ENCODE measurements around the gene IDH2.

DNA sequence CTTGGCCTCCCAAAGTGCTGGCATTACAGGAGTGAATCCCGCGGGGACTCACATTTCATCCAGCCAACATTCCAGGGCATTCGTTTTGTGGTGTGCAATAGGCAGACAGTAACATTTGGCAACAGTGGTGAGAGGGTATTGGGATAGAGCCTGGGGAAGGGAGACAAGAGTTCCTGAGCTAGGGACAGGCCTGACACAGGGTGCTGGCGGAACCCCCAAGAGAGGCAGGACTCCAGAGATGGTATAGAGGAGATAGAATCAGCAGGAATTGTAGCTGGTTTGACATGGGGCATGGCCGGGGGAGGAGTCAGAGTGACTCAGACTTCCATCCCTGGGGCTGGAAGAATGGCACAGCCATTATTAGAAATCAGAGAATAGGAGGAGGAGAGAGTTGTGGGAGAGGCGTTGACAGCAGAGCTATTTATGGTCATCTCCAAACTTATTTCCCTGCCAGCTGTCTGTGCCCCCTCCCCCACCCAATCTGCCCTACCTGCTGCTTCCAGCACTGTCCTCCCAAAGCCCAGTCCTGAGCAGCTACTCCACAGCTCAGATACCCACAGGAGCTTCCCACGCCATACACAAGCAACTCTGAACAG is 4.4 kb upstream of the IDH2 start:
- no peak for TF ChIP-seq SMC3 (IDR thresholded peaks at IDR 0.05; ENCODE audit: borderline replicate concordance, low read length)
- no peak for TF ChIP-seq USF2 (IDR thresholded peaks at IDR 0.05; ENCODE audit: borderline replicate concordance, low read depth, low read length)
- TF ChIP-seq RCOR1 (conservative IDR thresholded peaks at IDR 0.05; ENCODE audit: low read depth, low read length) = no peak
- TF ChIP-seq CTCF (IDR thresholded peaks at IDR 0.05 in 2 of 3, conservative IDR thresholded peaks at IDR 0.05 in 1 of 3; ENCODE audit: control insufficient read depth in 2 of 3, extremely low read depth in 1 of 3, insufficient read depth in 1 of 3, low read depth in 3 of 3, low read length in 3 of 3) = no peak
- no peak for TF ChIP-seq POLR2AphosphoS5 (IDR thresholded peaks at IDR 0.05; ENCODE audit: low read length)
- TF ChIP-seq, protein P1, sequence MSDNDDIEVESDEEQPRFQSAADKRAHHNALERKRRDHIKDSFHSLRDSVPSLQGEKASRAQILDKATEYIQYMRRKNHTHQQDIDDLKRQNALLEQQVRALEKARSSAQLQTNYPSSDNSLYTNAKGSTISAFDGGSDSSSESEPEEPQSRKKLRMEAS (IDR thresholded peaks at IDR 0.05; ENCODE audit: low read depth, low read length) = no peak
- TF ChIP-seq JUND (IDR thresholded peaks at IDR 0.05; ENCODE audit: low read depth, low read length) = no peak
- no peak for TF ChIP-seq NR2C2 (IDR thresholded peaks at IDR 0.05; ENCODE audit: borderline replicate concordance, control insufficient read depth, insufficient read length, low read depth)
- no peak for TF ChIP-seq MYB (IDR thresholded peaks at IDR 0.05; ENCODE audit: borderline replicate concordance, low read depth, low read length)
- TF ChIP-seq POLR2A (IDR thresholded peaks at IDR 0.05; ENCODE audit: low read depth, low read length) = no peak
- TF ChIP-seq DPF2 (IDR thresholded peaks at IDR 0.05) = no peak
- TF ChIP-seq, protein P2, sequence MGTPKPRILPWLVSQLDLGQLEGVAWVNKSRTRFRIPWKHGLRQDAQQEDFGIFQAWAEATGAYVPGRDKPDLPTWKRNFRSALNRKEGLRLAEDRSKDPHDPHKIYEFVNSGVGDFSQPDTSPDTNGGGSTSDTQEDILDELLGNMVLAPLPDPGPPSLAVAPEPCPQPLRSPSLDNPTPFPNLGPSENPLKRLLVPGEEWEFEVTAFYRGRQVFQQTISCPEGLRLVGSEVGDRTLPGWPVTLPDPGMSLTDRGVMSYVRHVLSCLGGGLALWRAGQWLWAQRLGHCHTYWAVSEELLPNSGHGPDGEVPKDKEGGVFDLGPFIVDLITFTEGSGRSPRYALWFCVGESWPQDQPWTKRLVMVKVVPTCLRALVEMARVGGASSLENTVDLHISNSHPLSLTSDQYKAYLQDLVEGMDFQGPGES (IDR thresholded peaks at IDR 0.05) = no peak
- no peak for TF ChIP-seq EZH2 (IDR thresholded peaks at IDR 0.05; ENCODE audit: borderline replicate concordance, control insufficient read depth, low read depth, low read length)
- no peak for TF ChIP-seq EGR1 (IDR thresholded peaks at IDR 0.05; ENCODE audit: borderline replicate concordance in 1 of 2, low read depth in 2 of 2, low read length in 2 of 2)

All from GM12878 (cell line).